CD4-positive, CD25-positive, alpha-beta regulatory T cell (primary cell): ENCODE data around the gene CFI. TPM values are rescaled to one million over a fixed set of nuclear protein-coding genes. Genes with fewer than 3 reads are reported as not detected.
"Not testable (repeated sequence)": the region's sequence is repeated elsewhere in the genome, so short reads cannot be mapped to it uniquely, and the experiment has no call there.

Experiments used
- ATAC-seq, 2 donors: fragments of 150-1000 bp; cut with Tn5 transposase; one replicate each; pipeline ENCODE4 v1.10.0; 2021; ENCODE audit warnings: low read depth in 2 of 2, moderate number of reproducible peaks in 2 of 2, moderate library complexity in 1 of 2
- DNase-seq, 3 donors: peaks; one replicate each; pipeline versions ENCODE4 v3.0.0 to v3.0.0-alpha.2; 2012 to 2022; ENCODE audit warnings: mixed read lengths in 1 of 3
- H3K27ac ChIP-seq: one replicate; pipeline ENCODE4 v1.7.0; 2013; ENCODE audit warnings: mild to moderate bottlenecking, low read length; ENCODE audit not compliant: insufficient read depth, poor library complexity, severe bottlenecking
- H3K27me3 ChIP-seq: one replicate; pipeline ENCODE4 v1.7.0; 2013; ENCODE audit warnings: low read length; ENCODE audit not compliant: control insufficient read depth, insufficient read depth
- H3K36me3 ChIP-seq: one replicate; pipeline ENCODE4 v1.7.0; 2013; ENCODE audit warnings: mild to moderate bottlenecking, low read length, moderate library complexity; ENCODE audit not compliant: control insufficient read depth, insufficient read depth
- H3K4me1 ChIP-seq: 2 replicates; pipeline ENCODE4 v1.7.0; 2013; ENCODE audit warnings: mild to moderate bottlenecking, low read length; ENCODE audit not compliant: insufficient read depth, control insufficient read depth, poor library complexity, severe bottlenecking
- H3K4me3 ChIP-seq: one replicate; pipeline ENCODE4 v1.7.0; 2013; ENCODE audit warnings: low read depth, mild to moderate bottlenecking, low read length, moderate library complexity
- H3K9me3 ChIP-seq, 2 experiments: 1 replicate in 1 of 2; 2 replicates in 1 of 2; pipeline ENCODE4 v1.7.0; 2013; ENCODE audit warnings: low read length in 2 of 2, mild to moderate bottlenecking in 1 of 2, moderate library complexity in 1 of 2; ENCODE audit not compliant: control insufficient read depth in 2 of 2
- H3K27ac Mint-ChIP-seq, 3 donors: one replicate each; pipeline ENCODE4 v1.8.0; 2020 to 2022; ENCODE audit warnings: mild to moderate bottlenecking in 3 of 3, mixed read lengths in 3 of 3, moderate library complexity in 2 of 3
- H3K27me3 Mint-ChIP-seq: one replicate; pipeline ENCODE4 v1.8.0; 2022; ENCODE audit warnings: mild to moderate bottlenecking, mixed read lengths
- H3K36me3 Mint-ChIP-seq: one replicate; pipeline ENCODE4 v1.8.0; 2020; ENCODE audit warnings: mixed read lengths
- H3K4me1 Mint-ChIP-seq, 4 donors: one replicate each; pipeline ENCODE4 v1.8.0; 2020 to 2022; ENCODE audit warnings: mixed read lengths in 4 of 4, mild to moderate bottlenecking in 1 of 4
- H3K4me3 Mint-ChIP-seq, 4 donors: one replicate each; pipeline ENCODE4 v1.8.0; 2020 to 2022; ENCODE audit warnings: mild to moderate bottlenecking in 4 of 4, mixed read lengths in 4 of 4, moderate library complexity in 3 of 4
- H3K9me3 Mint-ChIP-seq, 7 donors: one replicate each; pipeline ENCODE4 v1.8.0; 2020 to 2022; ENCODE audit warnings: mixed read lengths in 7 of 7, mild to moderate bottlenecking in 3 of 7, moderate library complexity in 2 of 7
- polyA plus RNA-seq, 4 donors: library from polyadenylated mRNA; unstranded; fragments of 300-500 nt; fragmentation: Illumina TruSeq; gene quantifications; one replicate each; pipeline ENCODE4 v1.2.3, GENCODE V29; 2021
- total RNA-seq: library from RNA; stranded (reverse); gene quantifications from one replicate; pipeline ENCODE4 v1.2.3, GENCODE V29; 2022

The CFI gene
- total and polyA plus RNA-seq, 5 donors from 2014 or later = not detected

DNA sequence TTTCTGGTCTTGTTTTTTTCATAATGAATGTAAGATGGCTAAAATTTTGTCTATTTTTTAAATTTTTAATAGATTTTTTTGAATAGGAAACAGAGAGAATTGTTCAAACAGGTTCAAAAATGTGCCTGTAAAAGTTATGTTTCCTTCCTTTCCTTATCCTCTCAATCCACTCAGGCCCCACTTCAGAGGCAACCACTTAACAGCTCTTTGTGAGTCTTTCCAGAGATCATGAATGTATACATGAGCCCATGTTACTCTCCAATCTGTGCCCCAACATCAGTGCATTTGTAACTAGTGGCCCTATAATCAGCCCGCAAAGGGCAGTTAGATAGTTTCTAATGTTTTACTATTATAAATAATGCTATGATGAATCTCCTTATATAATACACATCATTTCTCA is 14.0 kb downstream of the CFI start:
- no peak for ATAC-seq

DNA sequence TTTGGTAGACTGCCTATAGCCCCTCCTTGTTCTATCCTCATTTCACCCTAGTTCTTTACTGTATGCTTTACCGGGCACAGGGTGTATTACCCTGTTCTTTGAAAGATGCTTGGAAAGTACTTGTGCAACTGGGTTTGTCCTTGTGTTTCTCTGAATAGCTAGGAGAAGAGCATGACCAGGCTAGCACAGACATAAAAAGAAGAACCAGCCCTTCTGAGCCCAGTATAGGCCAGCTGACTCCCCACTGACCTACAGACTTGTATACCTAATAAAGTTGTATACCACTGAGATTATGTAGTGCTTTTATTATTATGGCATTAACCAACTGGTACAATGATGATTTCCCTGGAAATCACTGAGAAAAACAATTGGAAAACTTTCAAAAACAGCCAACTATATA is 15.0 kb downstream of the CFI start:
- DNase-seq (no peak), ATAC-seq (no peak)
- H3K27me3 ChIP-seq = peaks cover 13% of the 10 kb centered on the region
- no peak overlapping the region for H3K27ac ChIP-seq
- H3K36me3 ChIP-seq = no peaks in the 10 kb centered on the region
- H3K4me3 ChIP-seq = no peak overlapping the region
- no peak overlapping the region for H3K4me3 Mint-ChIP-seq
- H3K36me3 Mint-ChIP-seq = no peaks in the 10 kb centered on the region
- no peaks in the 10 kb centered on the region for H3K4me1 Mint-ChIP-seq
- H3K27me3 Mint-ChIP-seq = peaks cover 44% of the 10 kb centered on the region
- no peak overlapping the region for H3K27ac Mint-ChIP-seq
- H3K9me3 ChIP-seq = peaks cover 0 to 6% of the 10 kb centered on the region in 2 experiments
- H3K4me1 ChIP-seq = no peaks in the 10 kb centered on the region
- H3K9me3 Mint-ChIP-seq = peaks cover 0 to 16% (median 7%) of the 10 kb centered on the region in 7 donors

More for the DNA sequence above, 14.0 kb downstream of the CFI start:
- peaks cover 13% of the 10 kb centered on the region for H3K27me3 ChIP-seq
- peaks cover 50% of the 10 kb centered on the region for H3K27me3 Mint-ChIP-seq
- no peaks in the 10 kb centered on the region for H3K36me3 Mint-ChIP-seq
- H3K4me3 Mint-ChIP-seq = no peak overlapping the region
- no peaks in the 10 kb centered on the region for H3K4me1 ChIP-seq
- H3K4me3 ChIP-seq = no peak overlapping the region
- H3K4me1 Mint-ChIP-seq = no peaks in the 10 kb centered on the region
- peaks cover 0 to 16% (median 7%) of the 10 kb centered on the region in 7 donors for H3K9me3 Mint-ChIP-seq
- peaks cover 0 to 6% of the 10 kb centered on the region in 2 experiments for H3K9me3 ChIP-seq
- DNase-seq = no peak
- no peak overlapping the region for H3K27ac Mint-ChIP-seq
- H3K36me3 ChIP-seq = no peaks in the 10 kb centered on the region
- H3K27ac ChIP-seq = no peak overlapping the region

- H3K27ac ChIP-seq, H3K27ac Mint-ChIP-seq, ATAC-seq, H3K9me3 Mint-ChIP-seq, H3K36me3 Mint-ChIP-seq, H3K36me3 ChIP-seq, H3K4me3 Mint-ChIP-seq, H3K4me3 ChIP-seq, H3K4me1 ChIP-seq, H3K4me1 Mint-ChIP-seq, H3K27me3 ChIP-seq, H3K9me3 ChIP-seq, DNase-seq: not testable (repeated sequence)
- peaks cover 23% of the 10 kb centered on the region for H3K27me3 Mint-ChIP-seq
Measured at GRCh38 chr4:109782092-109782491, 19.7 kb downstream of the CFI start.

DNA sequence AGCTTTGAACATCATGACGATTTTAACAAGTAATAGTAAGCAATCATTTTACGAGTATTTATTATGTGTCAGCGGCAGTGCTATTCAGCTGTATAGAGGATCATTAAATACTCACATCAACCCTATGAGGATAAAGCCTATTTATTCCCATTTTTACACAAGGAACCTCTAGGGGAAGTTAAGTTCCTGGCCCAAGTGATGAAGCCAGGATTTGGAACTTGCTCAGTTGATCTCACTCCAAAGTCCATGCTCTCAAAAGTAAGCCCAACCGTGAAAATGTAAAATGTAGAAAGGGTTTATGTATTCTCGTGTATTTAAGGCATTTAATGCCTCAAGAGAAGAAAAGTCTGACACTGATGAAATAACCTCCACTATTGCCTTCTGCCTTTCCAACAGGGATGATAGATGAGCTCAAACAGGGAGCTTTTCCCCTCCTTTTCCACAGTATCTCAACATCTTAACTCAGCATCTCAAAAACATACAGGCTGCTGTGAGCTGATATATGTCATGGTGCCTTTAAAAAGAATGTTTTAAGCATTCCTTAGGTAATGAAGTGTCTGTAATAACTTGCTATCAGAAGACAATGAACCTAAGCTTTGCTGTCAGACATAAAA is 36.9 kb downstream of the CFI start:
- H3K4me1 ChIP-seq = no peaks in the 10 kb centered on the region
- Mint-ChIP-seq H3K36me3 (no peaks in the 10 kb centered on the region), H3K27ac (no peak overlapping the region), H3K4me3 (no peak overlapping the region), H3K27me3 (peaks cover 34% of the 10 kb centered on the region), H3K4me1 (no peaks in the 10 kb centered on the region), H3K9me3 (peaks cover 0 to 1% (median 0%) of the 10 kb centered on the region in 7 donors)
- no peak for ATAC-seq
- no peaks in the 10 kb centered on the region for H3K9me3 ChIP-seq
- H3K36me3 ChIP-seq = no peaks in the 10 kb centered on the region
- peaks cover 9% of the 10 kb centered on the region for H3K27me3 ChIP-seq
- H3K27ac ChIP-seq = no peak overlapping the region
- no peak for DNase-seq
- H3K4me3 ChIP-seq = no peak overlapping the region

- Mint-ChIP-seq H3K9me3 (peaks cover 0 to 1% (median 0%) of the 10 kb centered on the region in 7 donors), H3K36me3 (no peaks in the 10 kb centered on the region), H3K4me3 (no peak overlapping the region), H3K27me3 (peaks cover 34% of the 10 kb centered on the region), H3K4me1 (no peaks in the 10 kb centered on the region), H3K27ac (no peak overlapping the region)
- Histone ChIP-seq H3K27me3 (peaks cover 9% of the 10 kb centered on the region), H3K4me3 (no peak overlapping the region), H3K9me3 (no peaks in the 10 kb centered on the region), H3K36me3 (no peaks in the 10 kb centered on the region), H3K4me1 (no peaks in the 10 kb centered on the region), H3K27ac (no peak overlapping the region)
- DNase-seq = no peak
- ATAC-seq = no peak
Measured at GRCh38 chr4:109764376-109764775, 37.4 kb downstream of the CFI start.

DNA sequence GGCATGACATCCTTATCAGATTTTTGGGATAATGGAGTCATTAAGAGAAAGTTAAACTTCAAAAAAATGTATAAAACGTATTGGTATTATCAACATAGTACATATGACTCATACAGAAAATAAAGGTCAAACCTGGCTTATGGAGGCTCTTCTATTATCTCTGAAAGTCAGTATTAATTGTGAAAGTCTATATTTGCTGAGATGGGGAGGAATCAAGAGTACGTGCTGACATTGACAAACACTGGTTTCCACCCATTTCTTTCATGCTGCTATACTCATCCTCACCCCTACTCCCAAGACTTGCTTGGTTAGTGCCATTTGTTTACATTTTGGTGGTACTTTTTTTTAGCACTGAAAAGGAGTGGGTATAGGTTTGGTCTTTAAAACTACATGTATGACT is 41.1 kb downstream of the CFI start:
- Histone ChIP-seq H3K4me3 (no peak overlapping the region), H3K36me3 (no peaks in the 10 kb centered on the region), H3K27me3 (peaks cover 11% of the 10 kb centered on the region), H3K27ac (no peak overlapping the region), H3K4me1 (no peaks in the 10 kb centered on the region), H3K9me3 (no peaks in the 10 kb centered on the region)
- Mint-ChIP-seq H3K27me3 (peaks cover 36% of the 10 kb centered on the region), H3K36me3 (no peaks in the 10 kb centered on the region), H3K4me1 (no peaks in the 10 kb centered on the region), H3K27ac (no peak overlapping the region), H3K4me3 (no peak overlapping the region), H3K9me3 (no peaks in the 10 kb centered on the region)
- no peak for ATAC-seq
- peak in 1 of 3 donors; percentile 10 for DNase-seq

GRCh38 chr4:109755656-109756055 is 46.1 kb downstream of the CFI start:
- no peak overlapping the region for H3K4me3 ChIP-seq
- no peak overlapping the region for H3K4me3 Mint-ChIP-seq
- H3K27ac Mint-ChIP-seq = no peak overlapping the region
- no peaks in the 10 kb centered on the region for H3K9me3 ChIP-seq
- no peak overlapping the region for H3K27ac ChIP-seq
- H3K36me3 Mint-ChIP-seq = no peaks in the 10 kb centered on the region
- peaks cover 0 to 6% (median 0%) of the 10 kb centered on the region in 4 donors for H3K4me1 Mint-ChIP-seq
- no peaks in the 10 kb centered on the region for H3K36me3 ChIP-seq
- H3K9me3 Mint-ChIP-seq = no peaks in the 10 kb centered on the region
- no peak for DNase-seq
- H3K27me3 Mint-ChIP-seq = peaks cover 11% of the 10 kb centered on the region
- ATAC-seq = no peak
- H3K27me3 ChIP-seq = peaks cover 5% of the 10 kb centered on the region
- no peaks in the 10 kb centered on the region for H3K4me1 ChIP-seq

GRCh38 chr4:109754093-109754857 is 47.5 kb downstream of the CFI start:
- no peaks in the 10 kb centered on the region for H3K36me3 Mint-ChIP-seq
- peaks cover 11% of the 10 kb centered on the region for H3K27me3 Mint-ChIP-seq
- H3K9me3 ChIP-seq = no peaks in the 10 kb centered on the region
- H3K27ac Mint-ChIP-seq = no peak overlapping the region
- peaks cover 0 to 6% (median 0%) of the 10 kb centered on the region in 4 donors for H3K4me1 Mint-ChIP-seq
- H3K27ac ChIP-seq = no peak overlapping the region
- H3K4me3 ChIP-seq = no peak overlapping the region
- no peak for ATAC-seq
- no peaks in the 10 kb centered on the region for H3K36me3 ChIP-seq
- peak in 2 of 3 donors; percentile 11 to 33 for DNase-seq
- peaks cover 5% of the 10 kb centered on the region for H3K27me3 ChIP-seq
- no peaks in the 10 kb centered on the region for H3K4me1 ChIP-seq
- no peak overlapping the region for H3K4me3 Mint-ChIP-seq
- H3K9me3 Mint-ChIP-seq = no peaks in the 10 kb centered on the region
